TTC549 (cell line): ENCODE results near the gene TEX264.

Experiments used
- FAIRE-seq: peaks from 2 replicates; lab custom pipeline; 2012; peaks lifted over from hg19 to GRCh38; lab: Jason Lieb, UNC

The TEX264 gene

DNA sequence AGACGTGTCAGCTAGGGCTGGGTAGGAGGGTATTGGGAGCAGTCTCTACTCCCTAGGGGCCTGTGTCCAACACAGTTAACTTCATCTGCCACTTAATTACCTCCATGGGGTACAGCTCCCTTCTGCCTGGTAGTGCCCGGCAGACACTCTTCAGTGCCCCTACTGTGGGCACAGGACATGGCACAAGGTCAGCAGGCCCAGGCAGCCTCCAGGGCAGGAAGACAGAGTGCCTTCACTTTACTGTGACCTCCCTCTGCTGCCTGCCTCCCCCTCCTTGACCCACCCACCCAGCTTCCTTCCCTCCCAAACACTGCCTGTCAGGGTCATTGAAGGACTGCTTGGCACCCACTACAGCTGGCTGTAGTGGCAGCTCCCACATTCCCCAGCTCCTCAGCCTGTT is 29.4 kb downstream of the TEX264 start:
- FAIRE-seq: no peak

- FAIRE-seq: no peak
These were observed 31.1 kb downstream of the TEX264 start for GRCh38 chr3:51702156-51702555.

- FAIRE-seq: no peak
These were observed 32.2 kb downstream of the TEX264 start for GRCh38 chr3:51703068-51703760.

- FAIRE-seq: no peak
These were observed 32.9 kb downstream of the TEX264 start for GRCh38 chr3:51703761-51704510.

- FAIRE-seq: no peak
These were observed 33.5 kb downstream of the TEX264 start for GRCh38 chr3:51704511-51704950.

DNA sequence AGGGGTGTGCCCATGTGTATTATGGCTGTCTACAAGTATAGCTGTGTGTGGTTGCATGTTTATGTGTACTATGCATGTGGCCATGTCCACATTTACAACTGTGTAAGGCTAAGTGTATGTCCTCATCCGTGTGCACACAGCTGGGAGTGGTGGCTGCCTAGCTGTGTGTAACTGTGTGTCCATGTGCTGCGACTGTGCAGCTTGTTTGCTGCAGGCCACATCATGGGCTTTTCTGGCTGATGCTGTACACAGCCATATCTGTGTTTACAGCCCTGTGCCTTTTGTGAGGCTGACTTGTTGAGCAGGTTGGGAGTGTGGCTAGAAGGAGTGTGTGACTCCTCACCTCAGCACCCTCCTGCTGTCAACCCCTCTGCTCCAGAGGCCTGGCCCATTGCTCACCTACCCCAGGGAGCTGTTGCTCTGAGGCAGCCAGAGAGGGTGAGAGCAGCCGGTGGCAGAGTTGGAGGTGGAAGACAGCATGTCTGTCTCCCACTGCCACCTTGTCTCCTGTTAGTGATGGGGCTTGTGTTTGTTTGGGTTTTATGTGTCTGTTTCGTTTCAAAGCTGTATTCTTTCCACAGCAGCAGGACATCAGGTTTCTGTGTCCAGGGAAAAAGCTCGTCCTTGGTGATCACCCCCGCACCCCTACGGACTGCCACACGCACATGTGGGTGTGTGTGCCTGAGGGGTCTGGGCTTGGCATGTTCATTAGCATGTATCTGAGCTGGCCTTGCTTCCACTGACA is 34.4 kb downstream of the TEX264 start:
- no peak for FAIRE-seq

DNA sequence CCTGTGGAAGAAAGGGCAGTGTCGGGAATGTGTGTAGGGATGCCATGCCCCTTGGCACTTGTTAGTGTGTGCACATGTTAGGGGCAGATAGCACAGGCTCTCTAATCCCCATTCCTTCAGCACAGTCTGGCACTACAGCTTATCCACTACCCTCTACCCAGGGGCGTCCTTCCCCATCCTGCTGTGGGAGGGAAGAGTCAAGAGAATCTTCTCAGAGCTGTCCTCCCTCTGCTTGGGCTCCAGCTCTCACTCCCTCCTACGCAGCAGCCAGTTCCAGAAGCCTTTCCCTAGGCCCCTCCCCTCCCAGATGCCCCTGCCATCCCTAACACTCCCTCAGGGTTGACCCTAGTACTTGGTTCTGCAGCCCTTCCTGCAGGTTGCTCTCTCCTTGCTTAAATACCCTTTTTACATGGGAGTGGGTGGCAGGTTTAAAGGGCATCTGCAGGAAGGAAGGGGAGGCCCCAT is 35.0 kb downstream of the TEX264 start:
- FAIRE-seq: no peak

- FAIRE-seq: no peak
These were observed 36.0 kb downstream of the TEX264 start, which contains the start of gene GRM2 for GRCh38 chr3:51706788-51707731. GRM2 (plus strand) TSS chr3:51707068; CDS start chr3:51708984, 1,916 bp downstream.

DNA sequence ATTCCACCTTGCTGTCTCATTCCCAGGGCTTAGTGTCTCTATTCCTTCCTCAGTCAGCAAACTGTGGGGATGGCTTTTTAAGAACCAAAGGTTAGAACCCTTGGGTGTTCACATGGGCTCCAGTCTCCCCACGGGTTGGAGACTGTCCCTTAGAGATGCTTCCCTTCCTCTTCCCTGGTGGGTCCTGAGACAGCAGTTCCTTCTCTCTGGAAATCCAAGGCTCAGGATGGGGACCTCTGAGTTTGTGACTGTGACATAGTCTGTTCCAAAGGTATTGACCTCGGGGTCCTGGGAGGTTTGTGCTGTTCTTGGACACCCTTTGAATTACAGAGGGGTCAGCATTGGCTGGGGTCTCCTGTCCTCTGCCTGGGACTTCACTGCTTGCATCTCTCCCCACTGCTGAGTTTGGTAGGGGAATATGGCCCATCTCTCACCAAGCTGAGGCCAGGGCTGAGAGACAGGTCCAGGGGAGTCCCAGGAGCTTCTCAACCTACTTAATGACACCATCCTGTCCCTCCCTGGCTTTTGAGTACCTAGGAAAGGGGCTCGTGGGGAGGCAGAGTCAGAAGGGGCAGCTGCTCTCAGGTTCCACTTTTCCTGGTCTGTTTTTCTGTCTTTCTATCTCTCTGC is 37.3 kb downstream of the TEX264 start:
- no peak for FAIRE-seq

GRCh38 chr3:51709004-51709420 is 38.0 kb downstream of the TEX264 start:
- FAIRE-seq: no peak

- no peak for FAIRE-seq
These were observed 38.6 kb downstream of the TEX264 start for GRCh38 chr3:51709675-51710074.

- no peak for FAIRE-seq
These were observed 39.7 kb downstream of the TEX264 start for GRCh38 chr3:51710631-51711351.

DNA sequence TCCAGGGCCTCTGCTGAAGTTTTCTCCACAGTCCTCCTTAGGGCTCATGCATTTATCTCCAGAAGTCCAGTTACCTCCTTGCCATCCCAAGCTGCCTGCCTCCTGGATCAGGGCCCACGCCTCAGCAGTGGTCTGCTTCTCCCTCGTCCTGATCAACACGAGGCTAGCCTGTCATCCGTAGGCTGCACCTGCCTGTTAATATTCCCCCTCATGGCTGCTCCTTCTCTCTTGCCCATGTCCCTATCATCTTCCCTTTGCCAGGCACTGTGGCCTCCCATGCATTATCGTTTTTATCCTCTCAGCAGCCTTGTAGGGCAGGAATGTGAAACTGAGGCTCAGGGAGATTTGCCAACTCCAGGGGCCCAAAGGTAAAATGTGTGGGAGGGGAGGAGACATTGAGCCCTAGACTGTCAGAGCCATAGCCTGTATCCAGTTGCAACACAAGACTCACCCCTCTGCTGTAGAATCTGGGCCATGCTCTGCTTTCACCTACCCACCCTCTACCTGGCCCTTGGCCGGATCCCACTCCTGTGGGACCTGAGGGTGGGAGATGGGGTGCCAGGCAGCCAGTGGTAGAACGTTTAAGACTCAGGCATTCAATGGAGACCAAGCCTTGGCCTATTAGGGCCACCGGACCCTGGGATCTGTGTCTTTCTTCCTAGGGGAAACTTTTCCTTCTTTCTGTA is 40.4 kb downstream of the TEX264 start:
- FAIRE-seq: no peak

DNA sequence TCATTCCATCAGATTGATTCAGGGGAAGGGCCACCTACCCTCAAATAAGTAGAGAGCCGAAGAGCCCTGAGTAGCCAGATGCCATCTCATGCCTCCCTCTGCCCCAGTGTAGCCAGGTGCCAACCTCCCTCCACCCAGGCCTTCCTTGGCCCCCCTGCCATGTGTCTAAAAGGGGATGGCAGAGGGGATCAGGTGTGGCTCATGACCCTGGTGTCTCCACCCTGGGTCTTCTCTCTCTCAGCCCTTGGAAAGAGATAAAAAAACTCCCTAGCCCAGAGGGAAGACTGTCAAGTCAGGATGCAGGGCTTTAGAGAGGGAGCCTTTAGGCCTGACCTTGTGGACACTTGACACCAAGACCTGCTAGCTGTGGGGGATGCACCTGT is 41.0 kb downstream of the TEX264 start:
- FAIRE-seq: no peak

GRCh38 chr3:51712511-51712931 is 41.5 kb downstream of the TEX264 start:
- no peak for FAIRE-seq

DNA sequence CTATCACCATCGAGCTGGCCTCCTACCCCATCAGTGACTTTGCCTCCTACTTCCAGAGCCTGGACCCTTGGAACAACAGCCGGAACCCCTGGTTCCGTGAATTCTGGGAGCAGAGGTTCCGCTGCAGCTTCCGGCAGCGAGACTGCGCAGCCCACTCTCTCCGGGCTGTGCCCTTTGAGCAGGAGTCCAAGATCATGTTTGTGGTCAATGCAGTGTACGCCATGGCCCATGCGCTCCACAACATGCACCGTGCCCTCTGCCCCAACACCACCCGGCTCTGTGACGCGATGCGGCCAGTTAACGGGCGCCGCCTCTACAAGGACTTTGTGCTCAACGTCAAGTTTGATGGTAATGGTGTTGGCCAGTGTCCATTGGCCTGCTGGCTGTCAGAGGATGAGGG is 41.9 kb downstream of the TEX264 start:
- no peak for FAIRE-seq

- no peak for FAIRE-seq
These were observed 44.4 kb downstream of the TEX264 start for GRCh38 chr3:51715231-51715976.

DNA sequence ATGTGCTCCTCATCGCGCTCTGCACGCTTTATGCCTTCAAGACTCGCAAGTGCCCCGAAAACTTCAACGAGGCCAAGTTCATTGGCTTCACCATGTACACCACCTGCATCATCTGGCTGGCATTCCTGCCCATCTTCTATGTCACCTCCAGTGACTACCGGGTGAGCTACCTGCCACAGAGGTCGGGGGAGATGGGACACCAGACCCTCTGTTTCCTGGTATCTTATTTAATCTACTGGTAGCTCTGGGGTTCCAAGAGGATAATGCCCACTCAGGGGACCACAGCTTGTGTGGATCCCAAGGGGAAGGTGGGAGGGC is 44.9 kb downstream of the TEX264 start:
- FAIRE-seq: no peak

GRCh38 chr3:51716805-51717204 is 45.8 kb downstream of the TEX264 start:
- no peak for FAIRE-seq
